ENCODE data around the gene PSKH1.

PSKH1 gene

GRCh38 chr16:67967958-67968399, 74.9 kb downstream of the PSKH1 start:
- 0 out of 2 replicates have a peak, but pooled peaks cover 3% of the 10 kb centered on the region for H4K20me1 ChIP-seq (ENCODE audit: control insufficient read depth, insufficient read depth, low read depth, low read length)
- H3K79me2 ChIP-seq (ENCODE audit: control insufficient read depth, low read length) = 0 out of 2 replicates have a peak, but pooled peaks cover 6% of the 10 kb centered on the region
- TF ChIP-seq CTCF (IDR thresholded peaks at IDR 0.05; ENCODE audit: low read depth, low read length, poor library complexity, severe bottlenecking) = no peak
- peaks cover 7% of the 10 kb centered on the region; the same call in 1 of the 2 replicates for H3F3A ChIP-seq (ENCODE audit: control insufficient read depth, insufficient read depth)
- peaks cover 29% of the 10 kb centered on the region for H3K4me1 ChIP-seq (ENCODE audit: control insufficient read depth, low read length)
- H3K4me2 ChIP-seq (ENCODE audit: low read length) = peak overlapping the region; percentile 94
- H3K9me3 ChIP-seq (ENCODE audit: control insufficient read depth, insufficient read depth, low read length) = no peaks in the 10 kb centered on the region
- no peak overlapping the region for H3K27ac ChIP-seq (ENCODE audit: low read depth, low read length)
- no peaks in the 10 kb centered on the region for H3K9me2 ChIP-seq (replicated peaks; ENCODE audit: control insufficient read depth, low read length)
- H3K27me3 ChIP-seq (ENCODE audit: control insufficient read depth, low read length) = no peaks in the 10 kb centered on the region
- H3K36me3 ChIP-seq (ENCODE audit: control insufficient read depth, low read length) = no peaks in the 10 kb centered on the region
- peak overlapping the region; percentile 75 for H3K4me3 ChIP-seq (ENCODE audit: low read length)

GRCh38 chr16:67968400-67969253, 75.6 kb downstream of the PSKH1 start, which contains the start of gene SLC12A4:
Gene SLC12A4, minus strand, starts transcription at chr16:67968637. Its CDS starts 84 bp downstream, at chr16:67968553.
- Histone ChIP-seq H3K4me3 (ENCODE audit: low read length) (peak within 1 kb of the TSS; percentile 75), H3K27ac (ENCODE audit: low read depth, low read length) (no peak within 1 kb of the TSS), H3K27me3 (ENCODE audit: control insufficient read depth, low read length) (no peaks in the 10 kb centered on the region), H3K4me2 (ENCODE audit: low read length) (peak within 1 kb of the TSS; percentile 94), H3K4me1 (ENCODE audit: control insufficient read depth, low read length) (peaks cover 29% of the 10 kb centered on the region), H3F3A (ENCODE audit: control insufficient read depth, insufficient read depth) (peaks cover 7% of the 10 kb centered on the region; the same call in 1 of the 2 replicates), H3K79me2 (ENCODE audit: control insufficient read depth, low read length) (0 out of 2 replicates have a peak, but pooled peaks cover 6% of the 10 kb centered on the region), H3K9me2 (replicated peaks; ENCODE audit: control insufficient read depth, low read length) (no peaks in the 10 kb centered on the region), H4K20me1 (ENCODE audit: control insufficient read depth, insufficient read depth, low read depth, low read length) (0 out of 2 replicates have a peak, but pooled peaks cover 3% of the 10 kb centered on the region), H3K36me3 (ENCODE audit: control insufficient read depth, low read length) (no peaks in the 10 kb centered on the region), H3K9me3 (ENCODE audit: control insufficient read depth, insufficient read depth, low read length) (no peaks in the 10 kb centered on the region)
- TF ChIP-seq EZH2phosphoT487 (IDR thresholded peaks at IDR 0.05; ENCODE audit: borderline replicate concordance, low read length) (no peak), CTCF (IDR thresholded peaks at IDR 0.05; ENCODE audit: low read depth, low read length, poor library complexity, severe bottlenecking) (peak; percentile 16)

GRCh38 chr16:67969254-67970039, 76.4 kb downstream of the PSKH1 start:
- Histone ChIP-seq H3K9me2 (replicated peaks; ENCODE audit: control insufficient read depth, low read length) (no peaks in the 10 kb centered on the region), H3K27me3 (ENCODE audit: control insufficient read depth, low read length) (peaks cover 1% of the 10 kb centered on the region), H3K9me3 (ENCODE audit: control insufficient read depth, insufficient read depth, low read length) (no peaks in the 10 kb centered on the region), H3K4me2 (ENCODE audit: low read length) (peak overlapping the region; percentile 94), H3K36me3 (ENCODE audit: control insufficient read depth, low read length) (no peaks in the 10 kb centered on the region), H3F3A (ENCODE audit: control insufficient read depth, insufficient read depth) (peaks cover 7% of the 10 kb centered on the region; the same call in 1 of the 2 replicates), H3K79me2 (ENCODE audit: control insufficient read depth, low read length) (0 out of 2 replicates have a peak, but pooled peaks cover 6% of the 10 kb centered on the region), H3K27ac (ENCODE audit: low read depth, low read length) (no peak overlapping the region), H3K4me1 (ENCODE audit: control insufficient read depth, low read length) (peaks cover 29% of the 10 kb centered on the region), H4K20me1 (ENCODE audit: control insufficient read depth, insufficient read depth, low read depth, low read length) (0 out of 2 replicates have a peak, but pooled peaks cover 3% of the 10 kb centered on the region), H3K4me3 (ENCODE audit: low read length) (peak overlapping the region; percentile 75)
- TF ChIP-seq EZH2phosphoT487 (IDR thresholded peaks at IDR 0.05; ENCODE audit: borderline replicate concordance, low read length) (no peak), CTCF (IDR thresholded peaks at IDR 0.05; ENCODE audit: low read depth, low read length, poor library complexity, severe bottlenecking) (no peak)

Measured in DOHH2 (cell line).